Fibroblast of lung (primary cell): Measurements from ENCODE around the gene HNRNPAB. TPM values are rescaled to one million over a fixed set of nuclear protein-coding genes. Genes with fewer than 3 reads are reported as not detected.

Experiments
- DNase-seq, 2 donors: peaks; one replicate each; pipeline versions ENCODE4 v3.0.0 to v3.0.0-alpha.2; 2010; ENCODE audit warnings: low read depth in 2 of 2
- H2AFZ ChIP-seq: 2 replicates; pipeline ENCODE4 v1.5.1; 2012; ENCODE audit warnings: low read length, control low read depth, inconsistent platforms
- H3K27ac ChIP-seq: 2 replicates; pipeline ENCODE4 v1.5.1; 2011; ENCODE audit warnings: low read length, control low read depth; ENCODE audit not compliant: insufficient read depth
- H3K27me3 ChIP-seq: 2 replicates; pipeline ENCODE4 v1.5.1; 2011; ENCODE audit warnings: mild to moderate bottlenecking, low read length; ENCODE audit not compliant: control insufficient read depth, insufficient read depth
- H3K36me3 ChIP-seq: 2 replicates; pipeline ENCODE4 v1.5.1; 2011; ENCODE audit warnings: low read length; ENCODE audit not compliant: control insufficient read depth, insufficient read depth
- H3K4me1 ChIP-seq: 2 replicates; pipeline ENCODE4 v1.5.1; 2011; ENCODE audit warnings: low read length; ENCODE audit not compliant: control insufficient read depth, insufficient read depth; ENCODE audit errors: extremely low read depth
- H3K4me2 ChIP-seq: 2 replicates; pipeline ENCODE4 v1.5.1; 2011; ENCODE audit warnings: low read length, control low read depth; ENCODE audit not compliant: insufficient read depth; ENCODE audit errors: extremely low read depth
- H3K4me3 ChIP-seq, 4 experiments: fragments of 200-600 bp in 1 of 4; sonication (generic) in 1 of 4; replicated peaks in 1 of 4; 2 replicates each; pipeline ENCODE4 v1.5.1; 2011 to 2016; ENCODE audit warnings: low read length in 4 of 4, low read depth in 3 of 4, mild to moderate bottlenecking in 3 of 4, control low read depth in 2 of 4, inconsistent platforms in 1 of 4, mixed read lengths in 1 of 4; ENCODE audit not compliant: insufficient read depth in 1 of 4; ENCODE audit errors: control extremely low read depth in 1 of 4
- H3K79me2 ChIP-seq: 2 replicates; pipeline ENCODE4 v1.5.1; 2012; ENCODE audit warnings: mild to moderate bottlenecking, low read length, inconsistent platforms; ENCODE audit not compliant: control insufficient read depth, insufficient read depth
- H3K9ac ChIP-seq: 2 replicates; pipeline ENCODE4 v1.5.1; 2011; ENCODE audit warnings: mild to moderate bottlenecking, low read length, control low read depth; ENCODE audit not compliant: insufficient read depth
- H3K9me3 ChIP-seq: 2 replicates; pipeline ENCODE4 v1.5.1; 2012; ENCODE audit warnings: low read depth, low read length; ENCODE audit not compliant: control insufficient read depth, insufficient read depth
- H4K20me1 ChIP-seq: 2 replicates; pipeline ENCODE4 v1.5.1; 2011; ENCODE audit warnings: low read length; ENCODE audit not compliant: control insufficient read depth, insufficient read depth; ENCODE audit errors: extremely low read depth
- CTCF ChIP-seq, 2 donors: IDR thresholded peaks in 1 of 2; conservative IDR thresholded peaks in 1 of 2; 1 replicate in 1 of 2; 2 replicates in 1 of 2; pipeline ENCODE4 v1.5.1; 2011 to 2012; ENCODE audit warnings: low read length in 2 of 2, control low read depth in 1 of 2, inconsistent platforms in 1 of 2, low read depth in 1 of 2, mild to moderate bottlenecking in 1 of 2
- EZH2 ChIP-seq: IDR thresholded peaks from 2 replicates; pipeline ENCODE4 v1.5.1; 2012; ENCODE audit warnings: low read length, control low read depth, mild to moderate bottlenecking; ENCODE audit errors: missing control alignments
- polyA plus RNA-seq, 2 donors: library from polyadenylated mRNA; depleted of rRNA in 1 of 2; stranded (reverse) in 1 of 2; unstranded in 1 of 2; fragments of >200 nt; gene quantifications; 2 replicates each; pipeline ENCODE4 v1.2.1, GENCODE V29; 2011 to 2012; ENCODE audit warnings: missing spikeins in 1 of 2
- total RNA-seq: library from RNA; depleted of rRNA; stranded (reverse); fragments of >200 nt; gene quantifications from 2 replicates; pipeline ENCODE4 v1.2.1, GENCODE V29; 2014

HNRNPAB gene
- total and polyA plus RNA-seq, 2 donors (not counting 1 experiment from before 2014, with no cell fraction given), result 23.1 to 106 TPM

DNA sequence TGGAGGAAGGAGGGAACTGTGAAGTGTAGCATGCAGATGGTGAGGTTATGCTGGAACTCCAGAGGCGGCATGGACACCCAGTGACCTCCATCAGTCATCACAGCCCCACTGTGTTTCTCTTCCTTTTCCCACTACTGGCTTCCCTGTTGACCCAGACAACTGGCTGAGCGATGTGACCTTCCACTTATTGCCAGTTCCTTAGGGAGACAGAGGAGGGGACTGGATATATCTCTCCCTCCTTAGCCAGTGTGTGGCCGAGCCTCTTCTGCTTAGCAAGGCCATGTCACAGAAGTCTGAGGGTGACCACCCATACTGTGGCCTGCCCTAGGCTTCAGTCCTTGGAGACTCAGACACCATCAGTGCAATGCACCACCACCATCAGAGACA lies 31.2 kb downstream of the HNRNPAB start:
- DNase-seq, result no peak
- Histone ChIP-seq H3K4me2 (no peak overlapping the region), H2AFZ (no peak overlapping the region), H3K27me3 (no peaks in the 10 kb centered on the region), H3K9me3 (no peaks in the 10 kb centered on the region), H3K27ac (no peak overlapping the region), H3K36me3 (peaks cover 4% of the 10 kb centered on the region), H3K9ac (no peak overlapping the region), H3K4me1 (peaks cover 6% of the 10 kb centered on the region), H3K79me2 (peaks cover 14% of the 10 kb centered on the region), H3K4me3 (no peak overlapping the region), H4K20me1 (no peaks in the 10 kb centered on the region)
- TF ChIP-seq EZH2 (no peak), CTCF (conservative IDR thresholded peaks at IDR 0.05 in 1 of 2, IDR thresholded peaks at IDR 0.05 in 1 of 2; ENCODE audit: low read depth in 1 of 2, low read length in 2 of 2) (no peak)

DNA sequence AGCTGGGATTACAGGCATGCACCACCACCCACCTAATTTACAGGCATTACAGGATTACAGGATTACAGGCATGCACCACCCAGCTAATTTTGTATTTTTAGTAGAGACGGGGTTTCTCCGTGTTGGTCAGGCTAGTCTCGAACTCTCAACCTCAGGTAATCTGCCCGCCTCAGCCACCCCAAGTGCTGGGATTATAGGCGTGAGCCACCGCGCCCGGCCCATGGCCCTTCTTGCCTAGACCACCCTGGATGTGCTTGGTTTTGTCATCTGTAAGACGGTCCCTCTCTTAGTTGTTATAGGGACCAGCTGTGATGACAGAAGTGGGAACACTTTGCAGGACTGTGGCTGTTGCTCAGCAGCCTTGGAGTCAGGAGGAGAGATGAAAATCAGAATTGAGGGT lies 31.8 kb downstream of the HNRNPAB start:
- H4K20me1 ChIP-seq, result no peaks in the 10 kb centered on the region
- TF ChIP-seq EZH2 (no peak), CTCF (conservative IDR thresholded peaks at IDR 0.05 in 1 of 2, IDR thresholded peaks at IDR 0.05 in 1 of 2; ENCODE audit: low read depth in 1 of 2, low read length in 2 of 2) (no peak)
- H3K27ac ChIP-seq, result no peak overlapping the region
- H3K79me2 ChIP-seq, result peaks cover 9% of the 10 kb centered on the region
- H3K9me3 ChIP-seq, result no peaks in the 10 kb centered on the region
- H3K36me3 ChIP-seq, result peaks cover 1% of the 10 kb centered on the region
- H3K27me3 ChIP-seq, result no peaks in the 10 kb centered on the region
- no peak overlapping the region for H3K4me3 ChIP-seq
- peaks cover 1% of the 10 kb centered on the region for H3K4me1 ChIP-seq
- no peak overlapping the region for H3K9ac ChIP-seq
- DNase-seq, result no peak
- H3K4me2 ChIP-seq, result no peak overlapping the region
- no peak overlapping the region for H2AFZ ChIP-seq

- Histone ChIP-seq H4K20me1 (no peaks in the 10 kb centered on the region), H3K27me3 (no peaks in the 10 kb centered on the region), H3K36me3 (no peaks in the 10 kb centered on the region), H2AFZ (no peak overlapping the region), H3K79me2 (peaks cover 4% of the 10 kb centered on the region), H3K4me3 (no peak overlapping the region), H3K9ac (no peak overlapping the region), H3K4me1 (no peaks in the 10 kb centered on the region), H3K4me2 (no peak overlapping the region), H3K27ac (no peak overlapping the region), H3K9me3 (no peaks in the 10 kb centered on the region)
- DNase-seq, result no peak
- TF ChIP-seq CTCF (conservative IDR thresholded peaks at IDR 0.05 in 1 of 2, IDR thresholded peaks at IDR 0.05 in 1 of 2; ENCODE audit: low read depth in 1 of 2, low read length in 2 of 2) (no peak), EZH2 (no peak)
Observed at GRCh38 chr5:178236679-178237078, 32.3 kb downstream of the HNRNPAB start.
